IMR-90 (cell line): ENCODE data around the gene KIFAP3. TPM values are rescaled to one million over a fixed set of nuclear protein-coding genes. Genes with fewer than 3 reads are reported as not detected.
A peak's percentile ranks its signal among the peaks of the same experiment; 100 is the strongest.

Source experiments
- ATAC-seq: fragments of 200-7000 bp; cut with Tn5 transposase; 2 replicates; pipeline ENCODE4 v1.9.1; 2020; ENCODE audit warnings: low read depth, mild to moderate bottlenecking, moderate library complexity
- BruUV-seq: library from RNA; stranded (reverse); fragments of 400-500 nt; replicated peaks from 2 replicates; lab custom pipeline; 2021; lab: Mats Ljungman, UMichigan
- CTCF ChIA-PET: fragments of 300-600 bp; formaldehyde crosslinking; extraction: SDS; loops from one replicate; lab custom pipeline; 2021; ENCODE audit warnings: antibody characterized with exemption; lab: Yijun Ruan, JAX
- POLR2A ChIA-PET: fragments of 300-600 bp; sonication (Branson Sonifier 250); formaldehyde crosslinking; loops from one replicate; lab custom pipeline; 2022; ENCODE audit warnings: antibody characterized with exemption; ENCODE audit not compliant: unreplicated experiment; lab: Charles Lee
- DNase-seq: peaks from one replicate; pipeline ENCODE4 v3.0.0; 2013
- H2AFZ ChIP-seq: replicated peaks from 2 replicates; pipeline ENCODE3; 2013; ENCODE audit warnings: low read length, mild to moderate bottlenecking; ENCODE audit not compliant: poor library complexity
- H2AK5ac ChIP-seq: 2 replicates; pipeline ENCODE4 v1.6.1; 2013; ENCODE audit warnings: low read depth, low read length, inconsistent platforms
- H2AK9ac ChIP-seq: replicated peaks from 2 replicates; pipeline ENCODE3; 2013; ENCODE audit warnings: mild to moderate bottlenecking, low read depth, low read length, moderate library complexity; ENCODE audit not compliant: poor library complexity
- H2BK120ac ChIP-seq: 2 replicates; pipeline ENCODE4 v1.6.1; 2013; ENCODE audit warnings: low read depth, low read length, inconsistent platforms
- H2BK15ac ChIP-seq: 3 replicates; pipeline ENCODE4 v1.6.1; 2013; ENCODE audit warnings: low read depth, low read length, inconsistent platforms
- H2BK20ac ChIP-seq: 2 replicates; pipeline ENCODE4 v1.6.1; 2013; ENCODE audit warnings: low read depth, mild to moderate bottlenecking, inconsistent platforms, low read length, moderate library complexity
- H2BK5ac ChIP-seq: 2 replicates; pipeline ENCODE4 v1.6.1; 2013; ENCODE audit warnings: mild to moderate bottlenecking, low read depth, low read length, inconsistent platforms; ENCODE audit not compliant: poor library complexity, severe bottlenecking
- H3K14ac ChIP-seq: replicated peaks from 2 replicates; pipeline ENCODE4 v1.6.1; 2013; ENCODE audit warnings: low read depth, low read length, inconsistent platforms
- H3K18ac ChIP-seq: 2 replicates; pipeline ENCODE4 v1.6.1; 2013; ENCODE audit warnings: low read depth, low read length, control low read depth
- H3K23ac ChIP-seq: 2 replicates; pipeline ENCODE4 v1.6.1; 2013; ENCODE audit warnings: low read depth, low read length, inconsistent platforms
- H3K27ac ChIP-seq: 2 replicates; pipeline ENCODE4 v1.5.1; 2013; ENCODE audit warnings: mild to moderate bottlenecking, control low read depth, low read length; ENCODE audit not compliant: insufficient read depth
- H3K27me3 ChIP-seq: 2 replicates; pipeline ENCODE4 v1.6.1; 2013; ENCODE audit warnings: low read length; ENCODE audit not compliant: control insufficient read depth, insufficient read depth
- H3K36me3 ChIP-seq: 2 replicates; pipeline ENCODE4 v1.6.1; 2013; ENCODE audit warnings: low read length, mixed read lengths; ENCODE audit not compliant: control insufficient read depth, insufficient read depth
- H3K4ac ChIP-seq: 2 replicates; pipeline ENCODE4 v1.6.1; 2013; ENCODE audit warnings: low read depth, low read length, inconsistent platforms
- H3K4me1 ChIP-seq: 2 replicates; pipeline ENCODE4 v1.6.1; 2013; ENCODE audit warnings: low read length, mixed read lengths; ENCODE audit not compliant: control insufficient read depth, insufficient read depth
- H3K4me2 ChIP-seq: 2 replicates; pipeline ENCODE4 v1.6.1; 2013; ENCODE audit warnings: low read depth, mild to moderate bottlenecking, control low read depth, low read length, moderate library complexity
- H3K4me3 ChIP-seq: 2 replicates; pipeline ENCODE4 v1.5.1; 2013; ENCODE audit warnings: low read depth, mild to moderate bottlenecking, control low read depth, low read length, moderate library complexity; ENCODE audit not compliant: insufficient read depth
- H3K56ac ChIP-seq: 2 replicates; pipeline ENCODE4 v1.6.1; 2013; ENCODE audit warnings: low read length, inconsistent platforms; ENCODE audit not compliant: insufficient read depth; ENCODE audit errors: extremely low read depth
- H3K79me1 ChIP-seq, 2 experiments: 2 replicates each; pipeline ENCODE4 v1.6.1; 2013; ENCODE audit warnings: low read length in 2 of 2, inconsistent platforms in 1 of 2, low read depth in 1 of 2
- H3K9ac ChIP-seq: 2 replicates; pipeline ENCODE4 v1.6.1; 2013; ENCODE audit warnings: low read depth, low read length, control low read depth
- H3K9me1 ChIP-seq: 2 replicates; pipeline ENCODE4 v1.6.1; 2013; ENCODE audit warnings: low read length, inconsistent platforms; ENCODE audit not compliant: insufficient read depth
- H3K9me3 ChIP-seq: 2 replicates; pipeline ENCODE4 v1.6.1; 2013; ENCODE audit warnings: low read length; ENCODE audit not compliant: control insufficient read depth, insufficient read depth
- H4K20me1 ChIP-seq: 2 replicates; pipeline ENCODE4 v1.6.1; 2013; ENCODE audit warnings: low read length, inconsistent platforms; ENCODE audit not compliant: insufficient read depth
- H4K5ac ChIP-seq: 2 replicates; pipeline ENCODE4 v1.6.1; 2013; ENCODE audit warnings: mild to moderate bottlenecking, low read depth, low read length, control low read depth
- H4K8ac ChIP-seq, 2 experiments: 2 replicates each; pipeline ENCODE4 v1.6.1; 2013; ENCODE audit warnings: low read depth in 2 of 2, low read length in 2 of 2, control low read depth in 1 of 2, inconsistent platforms in 1 of 2
- H4K91ac ChIP-seq: 2 replicates; pipeline ENCODE4 v1.6.1; 2013; ENCODE audit warnings: low read depth, low read length, inconsistent platforms; ENCODE audit not compliant: insufficient read depth
- ELK1 ChIP-seq: fragments of 150-350 bp; IDR thresholded peaks from 2 replicates; pipeline ENCODE4 v1.6.1; 2016; ENCODE audit warnings: low read depth, mild to moderate bottlenecking, low read length, moderate library complexity, borderline replicate concordance
- MAFK ChIP-seq: IDR thresholded peaks from 2 replicates; pipeline ENCODE4 v1.6.1; 2012; ENCODE audit warnings: low read depth, low read length, improper control_type of control experiment
- RAD21 ChIP-seq: IDR thresholded peaks from 2 replicates; pipeline ENCODE4 v1.6.1; 2012; ENCODE audit warnings: low read length, improper control_type of control experiment
- SMC3 ChIP-seq: fragments of 150-350 bp; IDR thresholded peaks from 2 replicates; pipeline ENCODE4 v1.6.1; 2016; ENCODE audit warnings: low read depth, mild to moderate bottlenecking, antibody characterized with exemption, low read length, moderate library complexity
- WGBS, 2 experiments: methylation state at CpG; one replicate each; pipeline versions ENCODE4 v1.1.5 to v1.1.7; 2013; ENCODE audit warnings: missing lambda C conversion rate in 2 of 2; ENCODE audit not compliant: insufficient read length in 1 of 2; ENCODE audit errors: extremely low coverage in 2 of 2; 5-methylcytosine and 5-hydroxymethylcytosine counted together
- dilution Hi-C: fragments of 300-500 bp; cut with HindIII; formaldehyde crosslinking; loops from one replicate; pipeline ENCODE4 v1.14.3; 2018; ENCODE audit warnings: low sequenced_read_pairs; ENCODE audit not compliant: unreplicated experiment
- in situ Hi-C: fragments of 300-500 bp; cut with MboI; formaldehyde crosslinking; loops from 3 replicates; pipeline ENCODE4 v1.14.3; 2019; ENCODE audit warnings: low sequenced_read_pairs, inconsistent platforms, mixed read lengths
- intact Hi-C: fragments of 100-400 bp; cut with micrococcal nuclease; formaldehyde crosslinking; loops from 2 replicates; pipeline ENCODE4 v1.10.0; 2022
- polyA plus RNA-seq, 3 experiments: library from polyadenylated mRNA; depleted of rRNA; stranded (reverse); fragments of >200 nt; gene quantifications; 2 replicates each; pipeline ENCODE4 v1.2.3, GENCODE V29; 2012; ENCODE audit warnings: low replicate concordance in 1 of 3
- total RNA-seq: library from RNA; depleted of rRNA; stranded (reverse); fragments of >200 nt; gene quantifications from 2 replicates; pipeline ENCODE4 v1.2.3, GENCODE V29; 2012

Gene KIFAP3
- total and polyA plus RNA-seq, 2 of the 4 experiments (the other 2 are of a cell fraction): 10.5 to 10.9 TPM

- no CpG with 5 or more reads among the region's 3 CpGs for WGBS, 2 experiments
- in situ Hi-C loops: no loop called here
Observed at GRCh38 chr1:169873582-169874199, 200.8 kb downstream of the KIFAP3 start.

More at GRCh38 chr1:169873582-169874199, 200.8 kb downstream of the KIFAP3 start:
- H3K9ac ChIP-seq: no peak overlapping the region
- ChIA-PET CTCF (no interaction called here), POLR2A (no interaction called here)
- no peak overlapping the region for H4K91ac ChIP-seq
- no peak overlapping the region for H3K27ac ChIP-seq
- H3K56ac ChIP-seq: no peak overlapping the region
- H4K5ac ChIP-seq: no peak overlapping the region
- no peaks in the 10 kb centered on the region; the same call in 1 of the 2 replicates for H3K9me3 ChIP-seq
- no peak overlapping the region for H4K8ac ChIP-seq
- H3K14ac ChIP-seq: no peak overlapping the region
- no peak overlapping the region for H2BK20ac ChIP-seq
- no peak overlapping the region for H2AFZ ChIP-seq
- no peaks in the 10 kb centered on the region; the same call in 1 of the 2 replicates for H3K9me1 ChIP-seq
- H3K4me1 ChIP-seq: peaks cover 5% of the 10 kb centered on the region; the same call in 1 of the 2 replicates
- peak overlapping the region; percentile 37 for H2BK5ac ChIP-seq
- DNase-seq: peak; percentile 38
- peaks cover 32% of the 10 kb centered on the region for H3K36me3 ChIP-seq
- H3K18ac ChIP-seq: no peak overlapping the region
- intact Hi-C loops: no loop called here
- dilution Hi-C loops: no loop called here
- BruUV-seq: no TSS peak
- ATAC-seq: peak; percentile 46
- H2AK5ac ChIP-seq: no peak overlapping the region
- no peaks in the 10 kb centered on the region for H3K27me3 ChIP-seq
- no peaks in the 10 kb centered on the region; the same call in 1 of the 2 replicates for H4K20me1 ChIP-seq
- H2AK9ac ChIP-seq: no peak overlapping the region
- no peak overlapping the region for H3K4me3 ChIP-seq
- H3K23ac ChIP-seq: no peak overlapping the region
- H2BK120ac ChIP-seq: no peak overlapping the region
- no peak overlapping the region for H3K4me2 ChIP-seq
- H3K4ac ChIP-seq: no peak overlapping the region
- H2BK15ac ChIP-seq: no peak overlapping the region
- H3K79me1 ChIP-seq: peaks cover 3 to 7% of the 10 kb centered on the region in 2 experiments; a peak in 2 of 4 replicates
- no peak for TF ChIP-seq MAFK
- TF ChIP-seq RAD21: no peak
- no peak for TF ChIP-seq ELK1
- TF ChIP-seq SMC3: no peak
